ENCODE measurements around the gene EYS. TPM values are rescaled to one million over a fixed set of nuclear protein-coding genes. Genes with fewer than 3 reads are reported as not detected.

Gene EYS
- total RNA-seq, 1 donor from 2014 or later, result not detected

DNA sequence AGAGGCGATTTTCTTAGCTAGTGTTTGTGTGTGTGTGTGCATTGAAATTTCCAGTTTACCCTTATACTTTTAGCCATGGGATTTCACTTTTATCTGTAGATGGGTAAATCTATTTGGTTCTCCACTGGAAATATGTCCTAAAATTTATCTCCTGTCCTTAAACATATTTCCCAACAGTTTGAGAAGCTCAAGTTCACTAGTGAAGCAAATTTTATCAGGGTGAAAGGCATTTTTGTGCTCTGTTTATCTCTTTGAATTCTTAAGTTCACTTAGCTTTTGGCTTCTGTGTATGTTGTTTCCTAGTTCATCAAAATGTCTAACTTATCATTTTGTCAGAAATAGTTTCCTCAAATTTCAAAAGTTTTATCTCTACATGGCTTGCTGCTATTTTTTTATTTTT lies 1509.8 kb downstream of the EYS start:
- DNase-seq (ENCODE audit: low spot score), result no peak

DNA sequence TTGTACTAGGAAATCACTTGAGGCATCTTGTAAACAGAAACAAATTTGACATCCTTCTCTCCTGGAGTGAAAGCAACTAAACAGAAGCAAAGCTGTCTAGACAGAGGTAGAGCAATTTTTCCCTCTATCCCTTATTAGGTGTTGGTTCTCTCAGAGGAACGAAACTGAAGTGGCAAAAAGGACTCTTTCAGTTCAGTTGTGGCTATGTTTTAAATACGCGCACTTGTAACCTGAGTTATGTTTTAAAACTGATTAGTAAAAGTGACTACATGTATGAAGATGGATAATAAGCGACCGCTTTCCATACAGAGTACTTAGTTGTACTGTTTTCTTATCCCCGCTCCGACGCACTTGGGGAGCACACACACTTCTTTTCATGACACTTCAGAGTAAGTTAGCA lies 1520.4 kb downstream of the EYS start:
- Mint-ChIP-seq H3K9me3 (ENCODE audit: unreplicated experiment) (no peaks in the 10 kb centered on the region), H3K27me3 (ENCODE audit: unreplicated experiment) (peaks cover 2% of the 10 kb centered on the region), H3K4me1 (ENCODE audit: unreplicated experiment) (no peaks in the 10 kb centered on the region), H3K36me3 (ENCODE audit: low read depth, unreplicated experiment) (no peaks in the 10 kb centered on the region), H3K27ac (ENCODE audit: unreplicated experiment) (no peak overlapping the region), H3K4me3 (ENCODE audit: unreplicated experiment) (no peak overlapping the region)
- DNase-seq (ENCODE audit: low spot score), result no peak
- TF ChIP-seq, protein P1, sequence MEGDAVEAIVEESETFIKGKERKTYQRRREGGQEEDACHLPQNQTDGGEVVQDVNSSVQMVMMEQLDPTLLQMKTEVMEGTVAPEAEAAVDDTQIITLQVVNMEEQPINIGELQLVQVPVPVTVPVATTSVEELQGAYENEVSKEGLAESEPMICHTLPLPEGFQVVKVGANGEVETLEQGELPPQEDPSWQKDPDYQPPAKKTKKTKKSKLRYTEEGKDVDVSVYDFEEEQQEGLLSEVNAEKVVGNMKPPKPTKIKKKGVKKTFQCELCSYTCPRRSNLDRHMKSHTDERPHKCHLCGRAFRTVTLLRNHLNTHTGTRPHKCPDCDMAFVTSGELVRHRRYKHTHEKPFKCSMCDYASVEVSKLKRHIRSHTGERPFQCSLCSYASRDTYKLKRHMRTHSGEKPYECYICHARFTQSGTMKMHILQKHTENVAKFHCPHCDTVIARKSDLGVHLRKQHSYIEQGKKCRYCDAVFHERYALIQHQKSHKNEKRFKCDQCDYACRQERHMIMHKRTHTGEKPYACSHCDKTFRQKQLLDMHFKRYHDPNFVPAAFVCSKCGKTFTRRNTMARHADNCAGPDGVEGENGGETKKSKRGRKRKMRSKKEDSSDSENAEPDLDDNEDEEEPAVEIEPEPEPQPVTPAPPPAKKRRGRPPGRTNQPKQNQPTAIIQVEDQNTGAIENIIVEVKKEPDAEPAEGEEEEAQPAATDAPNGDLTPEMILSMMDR (IDR thresholded peaks at IDR 0.05; ENCODE audit: unreplicated experiment), result no peak

More for the DNA sequence above, 1509.8 kb downstream of the EYS start:
- Mint-ChIP-seq H3K36me3 (ENCODE audit: low read depth, unreplicated experiment) (no peaks in the 10 kb centered on the region), H3K9me3 (ENCODE audit: unreplicated experiment) (no peaks in the 10 kb centered on the region), H3K4me3 (ENCODE audit: unreplicated experiment) (no peak overlapping the region), H3K4me1 (ENCODE audit: unreplicated experiment) (no peaks in the 10 kb centered on the region), H3K27ac (ENCODE audit: unreplicated experiment) (no peak overlapping the region), H3K27me3 (ENCODE audit: unreplicated experiment) (no peaks in the 10 kb centered on the region)
- TF ChIP-seq, protein P1 (IDR thresholded peaks at IDR 0.05; ENCODE audit: unreplicated experiment), result no peak

DNA sequence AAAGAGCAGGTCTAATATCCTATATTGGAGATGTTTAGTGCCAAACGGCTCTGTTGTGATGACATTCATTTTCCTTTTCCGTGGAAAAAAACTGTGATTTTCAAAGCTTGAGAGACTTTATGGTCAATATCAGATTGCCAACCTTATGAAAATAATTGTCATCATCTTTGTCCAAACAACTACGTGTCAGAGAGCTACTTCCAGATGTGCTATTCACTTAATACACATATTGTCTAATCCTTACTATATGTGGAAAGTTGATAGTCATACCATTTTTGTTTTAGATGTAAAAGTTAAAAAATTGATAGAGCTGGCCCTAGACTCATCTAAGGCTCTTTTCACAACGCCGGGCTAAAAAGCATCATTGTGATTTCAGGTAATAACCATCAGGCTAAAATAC lies 1521.4 kb downstream of the EYS start:
- no peak overlapping the region for H3K4me3 Mint-ChIP-seq (ENCODE audit: unreplicated experiment)
- H3K36me3 Mint-ChIP-seq (ENCODE audit: low read depth, unreplicated experiment), result no peaks in the 10 kb centered on the region
- no peaks in the 10 kb centered on the region for H3K9me3 Mint-ChIP-seq (ENCODE audit: unreplicated experiment)
- H3K4me1 Mint-ChIP-seq (ENCODE audit: unreplicated experiment), result no peaks in the 10 kb centered on the region
- DNase-seq (ENCODE audit: low spot score), result no peak
- H3K27ac Mint-ChIP-seq (ENCODE audit: unreplicated experiment), result no peak overlapping the region
- H3K27me3 Mint-ChIP-seq (ENCODE audit: unreplicated experiment), result peaks cover 2% of the 10 kb centered on the region
- TF ChIP-seq, protein P1 (IDR thresholded peaks at IDR 0.05; ENCODE audit: unreplicated experiment), result no peak

DNA sequence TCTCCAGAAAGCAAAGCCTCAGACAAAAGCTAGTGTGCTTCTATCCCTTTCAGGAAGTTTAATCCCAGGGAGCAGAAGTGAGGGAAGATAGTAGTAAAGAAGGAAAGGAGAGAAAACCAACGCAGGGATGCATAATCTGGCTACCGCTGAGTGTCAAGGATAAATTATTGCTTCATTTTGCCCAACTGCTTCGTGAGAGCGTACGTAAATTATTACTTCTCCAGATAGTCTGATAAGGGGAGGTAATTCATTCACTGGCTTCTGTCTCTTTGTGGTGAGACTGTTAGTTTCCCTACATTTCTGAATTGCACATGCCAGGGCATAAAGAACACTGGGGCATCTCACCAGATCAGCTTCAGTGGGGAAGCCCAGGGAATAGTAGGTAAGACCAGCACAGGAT lies 1531.7 kb downstream of the EYS start:
- no peaks in the 10 kb centered on the region for H3K36me3 Mint-ChIP-seq (ENCODE audit: low read depth, unreplicated experiment)
- TF ChIP-seq, protein P1 (IDR thresholded peaks at IDR 0.05; ENCODE audit: unreplicated experiment), result no peak
- no peak overlapping the region for H3K4me3 Mint-ChIP-seq (ENCODE audit: unreplicated experiment)
- peaks cover 4% of the 10 kb centered on the region for H3K9me3 Mint-ChIP-seq (ENCODE audit: unreplicated experiment)
- peaks cover 3% of the 10 kb centered on the region for H3K27me3 Mint-ChIP-seq (ENCODE audit: unreplicated experiment)
- no peak overlapping the region for H3K27ac Mint-ChIP-seq (ENCODE audit: unreplicated experiment)
- no peak for DNase-seq (ENCODE audit: low spot score)
- H3K4me1 Mint-ChIP-seq (ENCODE audit: unreplicated experiment), result no peaks in the 10 kb centered on the region

DNA sequence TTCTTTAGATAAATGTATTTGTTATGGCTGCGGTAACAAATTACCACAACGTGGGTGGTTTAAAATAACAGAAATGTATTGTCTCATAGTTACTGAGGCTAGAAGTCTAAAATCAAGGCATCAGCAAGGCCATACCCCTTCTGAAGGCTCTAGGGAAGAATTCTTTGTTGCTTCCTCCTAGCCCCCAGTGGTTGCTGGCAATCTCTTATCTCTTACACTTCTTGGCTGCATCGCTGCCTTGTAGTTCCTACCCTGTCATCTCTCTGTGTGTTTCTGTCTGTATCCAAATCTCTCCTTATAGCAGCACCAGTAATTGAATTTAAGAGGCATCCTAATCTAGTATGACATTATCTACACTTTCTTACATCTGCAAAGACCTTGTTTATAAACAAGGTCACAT lies 1536.7 kb downstream of the EYS start:
- Mint-ChIP-seq H3K4me1 (ENCODE audit: unreplicated experiment) (peaks cover 9% of the 10 kb centered on the region), H3K4me3 (ENCODE audit: unreplicated experiment) (no peak overlapping the region), H3K27ac (ENCODE audit: unreplicated experiment) (no peak overlapping the region), H3K27me3 (ENCODE audit: unreplicated experiment) (peaks cover 1% of the 10 kb centered on the region), H3K36me3 (ENCODE audit: low read depth, unreplicated experiment) (no peaks in the 10 kb centered on the region), H3K9me3 (ENCODE audit: unreplicated experiment) (peaks cover 4% of the 10 kb centered on the region)
- no peak for DNase-seq (ENCODE audit: low spot score)
- TF ChIP-seq, protein P1 (IDR thresholded peaks at IDR 0.05; ENCODE audit: unreplicated experiment), result no peak

Measured in endothelial cell (in vitro differentiated cells).